ENCODE data around the gene KMO. TPM values are rescaled to one million over a fixed set of nuclear protein-coding genes. Genes with fewer than 3 reads are reported as not detected.

The KMO gene
- total RNA-seq, 1 donor from 2014 or later = 3.2 TPM

DNA sequence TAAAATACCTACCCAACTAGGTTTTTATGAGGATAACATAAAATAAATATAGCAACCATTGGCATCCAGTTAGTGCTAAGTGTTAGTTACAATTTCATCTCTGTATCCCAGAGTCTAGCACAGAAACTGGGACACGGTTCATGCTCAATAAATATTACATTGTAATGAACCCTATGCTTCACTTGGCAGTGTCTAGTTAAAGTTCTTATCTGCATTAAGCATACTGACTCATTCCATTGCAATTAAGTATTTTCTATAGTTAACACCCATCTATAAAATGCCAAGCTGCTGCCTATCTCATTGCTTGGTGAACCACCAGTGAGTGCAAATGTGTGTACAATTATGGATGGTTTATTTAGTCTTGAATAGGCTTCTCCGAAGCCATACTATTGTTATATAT is 92.8 kb downstream of the KMO start:
- no peak for DNase-seq (ENCODE audit: low spot score)

DNA sequence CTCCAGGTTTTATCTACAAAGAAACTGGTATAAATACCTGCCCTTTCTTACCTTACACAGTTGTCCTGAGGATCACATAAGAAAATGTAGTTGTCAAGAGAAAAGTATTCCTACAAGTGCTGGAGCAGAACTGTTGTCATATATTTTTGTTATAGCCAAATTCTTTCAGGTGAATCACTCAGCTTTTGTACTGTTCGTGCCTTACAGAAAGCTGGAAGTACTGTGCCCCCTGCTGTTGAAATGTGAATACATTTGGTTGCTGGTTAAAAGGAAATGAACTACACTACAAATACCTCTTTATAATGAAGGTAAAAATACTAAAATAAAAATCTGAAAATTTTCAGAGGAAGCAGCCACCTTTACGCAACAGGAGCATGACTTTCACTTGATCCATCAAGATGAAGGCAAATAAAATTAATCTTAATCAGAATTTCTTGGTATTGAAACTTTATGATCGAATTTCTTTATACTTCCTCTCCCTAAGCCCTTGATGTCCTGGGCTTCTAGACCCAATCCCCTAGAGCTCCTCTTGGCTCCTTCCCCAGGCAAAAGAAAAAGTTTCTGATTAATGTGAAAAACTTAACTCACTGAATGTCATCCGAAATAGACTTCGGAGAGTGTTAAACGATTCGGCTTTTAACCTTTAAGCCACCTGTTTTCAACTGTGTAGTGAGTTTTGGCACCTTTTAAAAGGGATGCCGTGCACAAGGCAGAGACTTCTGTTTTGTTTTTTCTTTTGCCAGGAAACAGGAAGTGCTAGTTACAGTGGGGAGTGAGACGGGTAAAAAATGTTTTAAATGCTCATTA is 95.5 kb downstream of the KMO start:
- DNase-seq (ENCODE audit: low spot score) = no peak

DNA sequence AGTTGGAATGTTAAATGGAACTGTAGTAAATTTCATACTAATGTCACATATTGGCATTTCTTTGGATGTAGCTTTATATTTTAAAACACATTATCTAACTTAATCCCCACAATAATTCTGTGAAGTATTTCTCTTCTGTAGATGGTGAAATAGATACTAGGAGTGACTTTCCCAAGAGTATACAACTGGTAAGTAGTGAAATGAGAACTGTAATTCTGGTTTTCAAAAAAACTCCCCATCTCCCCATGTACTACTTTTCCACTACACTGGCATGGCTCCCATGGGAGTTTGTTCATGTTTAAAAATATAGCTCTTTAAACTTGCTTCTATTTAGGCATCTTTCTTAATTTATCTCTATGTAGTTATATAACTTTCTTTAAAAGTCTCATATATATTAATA is 97.8 kb downstream of the KMO start:
- no peak for DNase-seq (ENCODE audit: low spot score)

DNA sequence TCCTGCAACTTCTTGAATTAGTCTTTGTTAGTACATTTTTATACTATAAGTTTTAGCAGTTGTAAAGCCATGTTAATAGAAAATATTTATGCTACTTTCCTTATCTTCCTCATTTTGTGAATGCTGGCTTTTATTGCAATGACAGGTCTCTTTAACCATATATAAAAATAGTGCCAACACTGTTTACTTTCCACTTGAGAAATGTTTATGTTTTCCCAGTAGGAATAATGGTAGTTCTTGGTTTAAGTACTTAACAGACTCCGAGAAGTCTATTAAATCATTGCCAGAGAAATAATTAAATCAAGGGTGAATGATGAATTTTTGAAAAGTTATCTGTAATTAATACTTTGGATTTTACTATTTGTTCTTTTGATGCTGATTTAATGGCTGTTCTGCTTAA is 98.3 kb downstream of the KMO start:
- no peak for DNase-seq (ENCODE audit: low spot score)

DNA sequence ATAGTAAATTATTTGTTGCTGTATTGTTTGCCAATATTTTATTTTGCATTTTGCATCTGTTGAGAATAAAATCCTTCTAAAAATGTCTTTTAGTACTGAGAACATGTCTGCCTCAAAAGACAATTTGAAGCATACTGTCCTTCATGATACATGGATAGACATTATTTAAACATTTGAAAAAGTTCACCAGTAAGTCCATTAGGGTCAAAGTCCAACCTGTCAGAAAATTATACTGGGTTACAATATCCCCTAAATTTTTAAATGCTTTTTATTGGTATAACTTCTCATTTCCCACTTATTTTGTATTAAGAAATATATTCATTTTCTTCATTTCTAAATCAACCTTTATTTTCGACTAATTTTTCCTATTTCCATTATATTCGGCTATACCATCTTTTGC is 98.7 kb downstream of the KMO start:
- DNase-seq (ENCODE audit: low spot score) = no peak

DNA sequence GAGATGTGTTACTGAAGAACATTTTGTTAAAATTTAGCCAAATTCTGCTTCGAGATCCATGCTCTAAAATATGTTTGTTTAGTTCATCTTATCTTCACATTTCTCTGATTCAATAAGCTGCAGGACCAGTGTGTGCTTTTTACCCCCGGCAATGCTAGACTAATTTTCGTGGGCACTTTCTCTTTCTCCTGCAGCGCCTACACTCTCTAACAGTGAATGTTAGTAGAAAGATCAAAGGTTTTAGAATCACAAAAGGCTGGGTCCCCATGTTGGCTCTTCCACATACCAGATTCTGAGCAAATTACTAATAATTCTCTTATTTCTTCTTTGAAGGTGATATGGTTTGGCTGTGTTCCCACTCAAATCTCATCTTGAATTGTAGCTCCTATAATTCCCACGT is 99.5 kb downstream of the KMO start:
- DNase-seq (ENCODE audit: low spot score) = no peak

DNA sequence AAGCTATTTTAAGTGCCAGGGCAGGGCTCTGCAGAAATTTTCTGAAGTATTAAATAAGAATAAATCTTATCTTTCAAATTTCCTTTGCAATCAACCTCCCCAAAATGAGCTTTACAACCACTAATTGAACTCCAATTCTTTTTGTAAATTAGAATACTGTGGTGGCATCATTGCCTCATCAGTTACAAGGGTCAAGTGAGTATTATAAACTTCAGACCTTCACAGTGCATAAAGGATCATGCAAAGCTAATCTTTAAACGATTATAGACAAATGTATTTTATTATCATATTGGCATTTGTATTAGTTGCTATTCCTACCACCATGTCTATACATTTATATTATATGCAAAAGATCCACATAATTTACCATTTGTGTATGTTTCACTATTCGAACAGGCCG is 100.8 kb downstream of the KMO start:
- no peak for DNase-seq (ENCODE audit: low spot score)

DNA sequence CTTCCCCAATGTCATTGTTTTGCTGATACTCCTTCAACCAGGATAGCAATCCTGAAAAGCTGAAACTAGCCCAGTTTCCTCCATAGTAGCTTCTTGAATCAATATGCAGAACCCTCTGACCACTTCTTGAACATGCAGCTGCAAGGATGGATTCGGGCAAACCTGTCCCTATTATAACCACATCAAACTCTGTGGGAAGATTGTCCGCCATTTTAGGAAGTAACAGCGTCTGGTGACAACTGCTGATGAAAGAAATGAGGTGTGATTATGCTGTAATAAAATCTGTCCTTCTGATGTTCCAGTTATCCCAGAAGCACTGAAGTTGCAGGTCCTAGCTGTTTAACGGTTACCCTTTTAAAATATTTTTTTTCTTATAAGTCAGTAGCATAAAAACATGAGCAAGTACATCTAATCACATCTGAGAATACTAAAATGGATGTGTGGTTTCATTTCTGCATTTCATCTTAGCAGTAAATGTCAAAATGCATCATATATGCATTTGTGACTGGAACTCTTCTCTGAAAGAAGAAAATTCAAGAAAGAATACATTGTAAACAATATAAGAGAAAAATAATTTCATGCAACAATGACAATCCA is 103.5 kb downstream of the KMO start:
- no peak for DNase-seq (ENCODE audit: low spot score)

DNA sequence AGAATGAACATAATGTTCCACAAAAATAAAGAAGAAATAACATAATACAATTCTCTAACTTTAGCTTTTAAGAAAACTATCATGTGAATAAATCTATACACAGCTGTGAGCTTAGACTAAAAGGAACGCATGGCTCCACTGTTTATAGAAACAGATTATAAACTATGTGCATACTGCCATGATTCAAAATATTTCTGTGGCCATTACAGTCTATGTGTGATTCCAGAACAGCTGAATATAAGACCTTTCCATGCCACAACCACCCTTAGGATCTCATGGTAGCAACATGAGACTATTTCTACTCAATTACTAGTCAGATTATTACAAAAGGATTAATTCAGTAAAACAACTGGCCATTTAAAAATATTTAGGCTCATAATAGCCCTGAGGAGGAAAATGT is 104.1 kb downstream of the KMO start:
- no peak for DNase-seq (ENCODE audit: low spot score)

DNA sequence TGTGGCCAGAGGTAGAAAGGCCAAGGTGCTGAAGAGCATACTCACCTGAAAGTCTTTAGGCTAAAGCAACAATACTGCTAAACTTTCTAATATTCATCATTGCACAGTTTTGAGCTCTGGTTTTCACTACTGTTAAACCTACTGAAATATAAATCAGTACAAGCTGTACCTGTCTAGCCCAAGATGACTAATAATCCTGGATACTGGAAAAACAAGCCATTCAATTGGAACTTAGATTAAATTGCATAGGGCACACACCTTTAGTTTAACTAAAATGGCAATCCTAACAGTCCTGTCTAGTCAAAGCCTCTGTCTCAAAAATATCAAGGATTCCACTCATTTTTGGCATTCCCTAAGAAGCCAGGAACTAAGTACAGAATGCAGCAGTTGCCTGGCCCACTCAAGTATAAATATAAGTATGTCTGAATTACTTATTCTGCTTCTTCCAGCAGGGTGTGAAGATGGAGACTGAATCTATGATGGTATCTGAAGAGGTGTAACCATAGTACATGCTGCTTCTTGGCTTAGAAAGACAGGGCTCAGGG is 104.9 kb downstream of the KMO start:
- DNase-seq (ENCODE audit: low spot score) = no peak

DNA sequence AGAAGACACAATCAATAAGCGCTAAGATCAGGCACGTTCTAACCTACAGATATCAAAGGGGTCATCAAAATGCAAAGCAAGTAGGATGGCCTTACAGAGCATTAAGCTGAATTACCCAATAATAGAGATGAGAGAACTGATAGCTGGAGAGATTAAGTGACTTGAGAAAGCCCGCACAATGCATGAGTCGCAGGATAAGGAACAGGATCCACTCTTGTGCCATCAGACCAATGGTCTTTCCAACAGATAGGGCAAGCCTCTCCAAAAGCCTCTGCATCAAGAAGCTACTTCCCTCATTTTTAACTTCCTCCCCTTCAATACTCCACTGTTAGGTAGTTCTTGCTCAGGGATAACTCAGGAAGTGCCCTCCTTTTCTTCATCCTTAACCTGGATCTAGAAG is 105.4 kb downstream of the KMO start:
- DNase-seq (ENCODE audit: low spot score) = no peak

DNA sequence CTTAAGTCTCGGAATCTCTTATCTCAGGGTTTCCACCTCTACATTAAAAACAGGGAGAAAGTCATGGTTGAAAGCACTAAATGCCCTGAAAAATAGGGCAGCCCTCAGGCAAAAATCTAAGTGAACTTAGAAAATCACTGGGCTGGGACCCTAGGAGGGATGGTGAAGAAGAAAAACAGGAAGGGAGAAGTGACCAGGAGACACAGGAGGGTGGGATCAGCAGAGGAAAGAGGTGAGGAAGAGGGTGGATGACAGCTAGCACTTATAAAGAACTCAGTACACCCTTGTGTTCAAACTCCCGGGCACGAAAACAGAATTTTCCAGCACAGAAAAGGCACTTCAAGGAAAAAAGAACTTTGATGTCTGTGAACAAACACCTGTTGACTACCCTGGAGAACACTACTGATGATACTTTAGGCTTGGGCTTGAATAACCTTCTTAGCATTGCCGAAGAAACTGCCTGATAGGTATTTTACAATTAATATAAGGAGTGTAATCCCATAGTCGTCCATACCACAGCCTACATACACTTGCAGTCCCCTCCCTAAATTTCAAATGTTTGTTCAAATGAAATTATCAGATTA is 106.0 kb downstream of the KMO start:
- no peak for DNase-seq (ENCODE audit: low spot score)

DNA sequence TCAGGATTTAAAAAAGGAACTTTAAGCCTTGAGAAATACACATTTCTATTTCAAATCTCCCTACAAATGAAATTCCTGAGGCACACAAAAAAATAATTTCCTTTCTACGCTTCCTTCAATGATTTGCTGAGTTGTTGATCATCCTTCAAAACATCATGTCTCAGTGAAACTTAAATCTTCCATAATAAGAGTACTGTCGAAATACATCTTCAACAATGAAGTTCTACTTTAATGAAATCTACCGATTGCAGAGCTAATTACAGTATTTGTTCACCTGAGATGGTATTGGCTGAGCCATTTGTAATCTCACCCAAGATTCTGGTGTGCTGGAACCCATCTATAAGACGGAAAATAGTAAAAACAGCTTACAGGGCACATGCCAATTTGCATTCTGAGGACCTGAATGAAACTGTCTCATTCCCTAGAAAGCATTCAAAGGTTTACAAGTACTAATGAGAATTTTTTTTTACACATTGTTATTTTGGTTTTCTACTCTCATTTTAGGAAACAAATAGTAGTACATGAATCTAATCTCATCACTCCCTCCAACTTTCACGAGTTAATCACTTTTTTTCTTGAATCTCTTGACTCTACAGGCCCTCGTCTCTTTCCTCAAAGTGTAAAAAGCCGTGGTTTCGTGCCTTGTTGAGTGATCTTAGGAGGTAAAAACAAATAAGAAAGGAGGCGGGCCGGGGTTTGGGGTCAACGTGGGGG is 106.9 kb downstream of the KMO start:
- DNase-seq (ENCODE audit: low spot score) = no peak

DNA sequence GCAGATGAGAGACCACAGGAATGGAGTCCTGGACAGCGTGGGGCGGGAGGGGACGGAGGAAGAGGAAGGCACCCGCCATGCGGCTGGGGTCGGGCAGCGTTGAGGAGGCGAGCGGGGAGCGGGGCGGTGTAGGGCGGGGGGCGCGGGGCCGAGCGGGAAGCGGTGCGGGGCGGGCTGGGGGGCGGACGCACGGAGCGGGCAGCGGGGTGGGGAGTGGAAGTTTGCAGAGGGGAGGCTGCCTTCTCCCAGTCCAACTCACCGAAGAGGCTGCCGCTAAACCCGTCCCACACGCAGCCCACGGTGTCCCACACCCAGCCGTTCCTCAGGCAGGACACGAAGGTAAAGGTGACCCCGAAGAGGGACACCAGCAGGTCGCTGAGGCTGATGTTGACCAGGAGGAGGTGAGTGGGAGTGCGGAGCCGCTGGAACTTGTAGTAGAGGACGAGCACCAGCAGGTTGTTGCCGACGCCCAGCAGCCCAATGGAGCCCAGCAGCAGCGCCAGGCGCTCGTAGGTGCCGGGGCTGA is 107.5 kb downstream of the KMO start:
- no peak for DNase-seq (ENCODE audit: low spot score)

DNA sequence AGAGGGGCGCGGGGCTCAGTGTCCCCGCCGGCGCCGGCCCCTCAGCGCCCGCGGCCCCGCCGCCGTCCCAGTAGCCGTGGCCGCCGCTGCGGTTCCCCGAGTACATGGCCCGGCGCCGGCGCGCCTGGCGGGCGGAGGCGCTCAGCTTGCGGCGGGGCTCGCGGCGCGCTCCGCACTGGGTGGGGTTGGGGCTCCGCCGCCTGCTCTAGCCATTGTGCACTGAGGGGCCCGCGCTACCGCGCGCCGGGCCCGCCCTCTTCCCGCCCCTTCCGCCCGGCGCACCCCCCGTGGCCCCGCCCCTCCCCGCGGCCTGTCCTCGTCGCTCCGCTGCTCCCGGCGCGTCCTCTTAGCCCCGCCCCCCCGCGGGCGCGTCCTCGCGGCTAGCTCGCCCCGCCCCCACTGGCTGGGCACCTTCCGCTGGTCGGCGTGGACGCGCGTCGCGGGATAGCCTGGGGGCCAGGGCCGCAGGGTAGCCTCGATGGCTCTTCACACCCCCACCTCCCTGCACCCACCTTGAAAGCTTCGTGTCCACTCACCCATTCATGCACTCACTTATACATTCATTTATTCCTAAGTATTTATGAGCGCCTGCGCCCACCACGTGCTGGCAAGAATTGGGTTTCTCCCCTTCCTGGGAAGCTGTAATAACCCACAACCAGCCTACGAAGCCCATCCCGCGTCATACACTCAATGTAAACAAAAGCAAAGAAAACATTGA is 108.1 kb downstream of the KMO start, which contains the start of the genes CHML and OPN3:
CHML (minus strand) TSS at position 221 of the 718 bp plus-strand sequence. CDS start 4,603 bp downstream, outside the sequence.
OPN3 (minus strand) TSS at position 221 of the 718 bp plus-strand sequence; CDS start at position 106, 115 bp downstream.
- DNase-seq (ENCODE audit: low spot score) = peak; percentile 98

DNA sequence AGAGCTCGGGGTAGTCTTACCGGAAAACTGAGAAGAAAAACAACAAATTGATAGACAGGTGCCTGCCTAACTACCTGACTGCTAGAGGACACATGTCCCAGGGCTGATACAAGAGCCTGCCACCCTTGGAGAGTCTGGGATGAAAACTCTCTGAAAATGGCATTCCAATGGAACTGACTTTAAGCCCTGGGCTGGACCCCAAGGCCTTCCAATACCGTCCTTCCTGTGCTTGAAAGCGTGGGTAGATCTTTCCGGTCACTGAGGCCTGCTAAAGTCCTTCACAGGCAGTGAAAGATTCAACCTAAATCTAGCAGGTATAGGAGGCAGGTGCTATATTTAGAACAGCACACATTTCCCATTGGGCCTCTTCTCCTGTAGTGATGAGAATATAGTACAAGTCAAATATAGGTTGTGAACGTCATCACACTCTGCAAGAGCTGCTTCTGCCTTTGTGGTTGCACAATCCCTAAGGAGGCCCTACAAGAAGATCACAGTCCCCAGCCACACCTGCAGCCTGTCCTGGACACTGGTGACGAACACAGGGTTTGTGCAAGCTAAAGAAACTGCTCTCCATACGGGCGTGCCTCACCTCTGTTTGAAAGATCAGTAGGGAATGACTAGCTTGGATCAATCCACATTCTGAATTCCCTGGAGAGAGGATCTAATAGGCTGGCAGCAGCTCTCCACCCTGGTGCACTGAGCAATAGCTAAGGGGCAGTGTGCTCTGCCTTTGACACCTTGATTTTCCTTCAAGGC is 108.9 kb downstream of the KMO start:
- no peak for DNase-seq (ENCODE audit: low spot score)

DNA sequence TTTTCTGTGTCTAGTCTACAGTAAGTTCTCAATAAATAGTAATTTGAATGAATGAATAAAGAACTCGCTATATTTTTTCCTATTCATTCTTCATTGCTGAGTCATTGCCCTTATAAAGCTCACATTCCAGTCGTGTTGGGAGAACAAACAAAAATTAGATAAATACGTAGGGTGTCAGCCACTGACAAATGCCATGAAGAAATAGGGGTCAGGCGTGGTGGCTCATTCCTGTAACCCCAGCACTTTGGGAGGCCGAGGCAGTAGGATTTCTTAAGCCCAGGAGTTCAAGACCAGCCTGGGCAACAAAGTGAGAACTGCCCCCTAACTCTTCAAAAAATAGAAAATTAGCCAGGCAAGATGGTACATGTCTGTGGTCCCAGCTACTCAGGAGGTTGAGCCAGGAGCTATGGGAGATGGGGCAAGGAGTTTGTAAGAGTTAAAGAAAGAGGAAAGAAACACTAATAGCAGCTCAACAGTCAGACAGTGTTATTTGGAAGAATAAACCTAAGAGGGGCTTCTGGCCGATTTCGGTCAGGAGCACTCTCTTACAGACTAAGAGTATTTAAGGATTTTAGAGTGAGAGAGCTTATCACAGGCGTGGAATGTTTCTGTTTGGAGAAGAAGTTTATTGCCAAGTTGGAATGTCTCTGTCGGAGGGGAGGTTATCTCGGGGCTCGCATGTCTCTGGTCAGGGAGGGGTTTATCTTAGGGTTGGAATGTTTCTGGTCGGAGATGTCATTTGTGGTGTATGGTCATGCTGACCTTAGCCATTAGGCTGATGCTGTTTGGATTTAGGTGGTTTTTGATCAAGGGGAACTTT is 109.8 kb downstream of the KMO start:
- no peak for DNase-seq (ENCODE audit: low spot score)

DNA sequence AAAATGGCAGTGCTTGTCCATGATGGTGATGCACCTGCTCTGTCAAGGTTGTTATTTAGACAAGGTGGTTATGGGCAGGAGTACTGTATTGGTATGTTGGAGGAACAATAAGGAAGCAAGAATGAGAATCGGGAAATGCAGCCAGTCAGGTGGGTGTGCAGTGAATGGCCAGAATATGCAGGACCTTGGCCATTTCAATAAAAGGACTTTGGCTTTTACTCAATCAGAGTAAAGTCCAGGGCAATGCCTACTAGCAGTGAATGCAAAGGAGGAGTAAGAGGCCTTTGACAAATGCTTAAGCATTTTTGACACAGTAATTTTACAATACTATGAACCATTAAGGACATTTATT is 110.4 kb downstream of the KMO start:
- no peak for DNase-seq (ENCODE audit: low spot score)

DNA sequence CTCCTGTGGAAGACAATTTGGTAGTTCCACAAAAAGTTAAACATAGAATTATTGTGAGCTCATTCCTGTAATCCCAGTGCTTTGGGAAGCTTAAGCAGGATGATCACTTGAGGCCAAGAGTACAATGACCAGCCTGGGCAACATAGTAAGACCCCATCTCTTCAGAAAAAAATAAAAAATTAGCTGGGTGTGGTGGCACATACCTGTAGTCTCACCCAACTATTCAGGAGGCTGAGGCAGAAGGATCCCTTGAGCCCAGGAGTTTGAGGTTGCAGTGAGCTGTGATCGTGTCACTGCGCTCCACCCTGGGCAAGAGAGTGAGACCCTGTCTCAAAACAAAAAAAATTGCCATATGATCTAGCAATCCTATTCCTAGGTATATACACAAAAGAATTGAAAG is 112.1 kb downstream of the KMO start:
- no peak for DNase-seq (ENCODE audit: low spot score)

Data from mesenteric fat pad (tissue), 1 donor.